ENCODE results near the gene ARSG. TPM values are rescaled to one million over a fixed set of nuclear protein-coding genes. Genes with fewer than 3 reads are reported as not detected.

ARSG gene
- total and polyA plus RNA-seq, 2 donors (not counting 1 experiment from before 2014, with no cell fraction given) = 5.5 to 18.4 TPM

DNA sequence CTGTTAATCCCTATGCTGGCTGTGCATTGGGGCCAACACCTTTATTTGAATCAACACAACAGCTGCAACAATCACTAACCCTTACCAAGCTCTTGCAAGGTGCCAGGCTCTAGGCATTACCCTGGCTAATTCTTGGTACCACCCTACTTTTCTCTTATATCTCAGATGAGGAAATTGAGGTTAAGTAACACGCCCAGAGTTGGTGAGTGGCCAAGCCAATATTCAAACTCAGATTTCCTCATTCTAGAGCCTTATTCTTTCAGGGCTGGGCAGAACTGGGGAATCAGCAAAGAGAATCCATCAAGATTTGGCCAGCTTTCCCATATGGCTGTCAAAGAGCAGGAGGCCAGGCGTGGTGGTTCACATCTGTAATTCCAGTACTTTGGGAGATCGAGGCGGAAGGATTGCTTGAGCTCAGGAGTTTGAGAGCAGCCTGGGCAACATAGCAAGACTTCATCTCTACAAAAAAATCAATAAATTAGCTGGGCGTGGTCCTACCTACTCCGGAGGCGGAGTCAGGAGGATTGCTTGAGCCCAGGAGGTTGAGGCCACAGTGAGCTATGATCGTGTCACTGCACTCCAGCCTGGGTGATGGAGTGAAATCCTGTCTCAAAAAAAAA lies 23.7 kb downstream of the ARSG start:
- Mint-ChIP-seq H3K27ac (no peak overlapping the region), H3K4me1 (peaks cover 31% of the 10 kb centered on the region), H3K4me3 (peak overlapping the region; percentile 26), H3K27me3 (peaks cover 6% of the 10 kb centered on the region), H3K9me3 (ENCODE audit: insufficient read depth) (no peaks in the 10 kb centered on the region)
- CTCF ChIA-PET = no interaction called here
- no peak for TF ChIP-seq EZH2 (IDR thresholded peaks at IDR 0.05; ENCODE audit: borderline replicate concordance, insufficient read depth, low read depth, low read length, poor library complexity, severe bottlenecking)
- no peak for TF ChIP-seq CTCF (IDR thresholded peaks at IDR 0.05)
- DNase-seq (no peak), ATAC-seq (ENCODE audit: low read depth) (no peak)
- WGBS (ENCODE audit: insufficient coverage) = 71% methylated on average over 6 of the region's 8 CpGs
- POLR2A ChIA-PET = no interaction called here
- Histone ChIP-seq H3K36me3 (replicated peaks in 1 of 2; ENCODE audit: control extremely low read depth in 1 of 2, control insufficient read depth in 1 of 2, extremely low read depth in 1 of 2, insufficient read depth in 2 of 2, low read length in 1 of 2) (no peaks in the 10 kb centered on the region), H3K9ac (ENCODE audit: low read length) (no peak overlapping the region), H3K79me2 (ENCODE audit: control insufficient read depth, insufficient read depth, low read length) (no peaks in the 10 kb centered on the region), H3K4me2 (replicated peaks; ENCODE audit: low read depth, low read length, poor library complexity, severe bottlenecking) (peak overlapping the region; percentile 49), H3K4me3 (ENCODE audit: control extremely low read depth in 1 of 5, extremely low read depth in 1 of 5, insufficient read depth in 1 of 5, low read depth in 2 of 5, low read length in 4 of 5) (peak overlapping the region in 1 of 5 experiments; percentile 4), H3K27ac (ENCODE audit: low read length in 2 of 2) (no peak overlapping the region), H3K4me1 (ENCODE audit: control insufficient read depth in 2 of 2, insufficient read depth in 2 of 2, low read length in 2 of 2) (peaks cover 30 to 31% of the 10 kb centered on the region in 2 donors), H2AFZ (ENCODE audit: insufficient read depth, low read depth, low read length, poor library complexity, severe bottlenecking) (no peak overlapping the region), H3K9me3 (ENCODE audit: control extremely low read depth in 1 of 3, control insufficient read depth in 2 of 3, insufficient read depth in 1 of 3, low read length in 2 of 3) (no peaks in the 10 kb centered on the region), H4K20me1 (ENCODE audit: control insufficient read depth, insufficient read depth, low read length, poor library complexity, severe bottlenecking) (no peaks in the 10 kb centered on the region), H3K27me3 (replicated peaks in 1 of 4; ENCODE audit: control extremely low read depth in 1 of 4, control insufficient read depth in 3 of 4, insufficient read depth in 4 of 4, low read length in 3 of 4) (peaks cover 0 to 5% (median 0%) of the 10 kb centered on the region in 4 experiments)
- intact Hi-C loops (cut with micrococcal nuclease) = no loop called here

- peaks cover 31 to 33% of the 10 kb centered on the region in 2 donors for H3K4me1 ChIP-seq (ENCODE audit: control insufficient read depth in 2 of 2, insufficient read depth in 2 of 2, low read length in 2 of 2)
- CTCF ChIA-PET = no interaction called here
Measured at GRCh38 chr17:68315930-68316329, 24.6 kb downstream of the ARSG start.

More at GRCh38 chr17:68315930-68316329, 24.6 kb downstream of the ARSG start:
- H3K4me3 ChIP-seq (ENCODE audit: control extremely low read depth in 1 of 5, extremely low read depth in 1 of 5, insufficient read depth in 1 of 5, low read depth in 2 of 5, low read length in 4 of 5) = no peak overlapping the region
- POLR2A ChIA-PET = no interaction called here
- DNase-seq = no peak
- peaks cover 10% of the 10 kb centered on the region for H3K27me3 Mint-ChIP-seq
- H3K9me3 Mint-ChIP-seq (ENCODE audit: insufficient read depth) = no peaks in the 10 kb centered on the region
- no peaks in the 10 kb centered on the region for H3K79me2 ChIP-seq (ENCODE audit: control insufficient read depth, insufficient read depth, low read length)
- peaks cover 0 to 5% (median 2%) of the 10 kb centered on the region in 4 experiments for H3K27me3 ChIP-seq (replicated peaks in 1 of 4; ENCODE audit: control extremely low read depth in 1 of 4, control insufficient read depth in 3 of 4, insufficient read depth in 4 of 4, low read length in 3 of 4)
- no peak overlapping the region for H3K27ac Mint-ChIP-seq
- no peak for TF ChIP-seq CTCF (IDR thresholded peaks at IDR 0.05)
- TF ChIP-seq EZH2 (IDR thresholded peaks at IDR 0.05; ENCODE audit: borderline replicate concordance, insufficient read depth, low read depth, low read length, poor library complexity, severe bottlenecking) = no peak
- ATAC-seq (ENCODE audit: low read depth) = no peak
- H3K27ac ChIP-seq (ENCODE audit: low read length in 2 of 2) = no peak overlapping the region
- H3K4me2 ChIP-seq (replicated peaks; ENCODE audit: low read depth, low read length, poor library complexity, severe bottlenecking) = no peak overlapping the region
- 98% methylated on average over 4 of the region's 4 CpGs for WGBS (ENCODE audit: insufficient coverage)
- H3K9me3 ChIP-seq (ENCODE audit: control extremely low read depth in 1 of 3, control insufficient read depth in 2 of 3, insufficient read depth in 1 of 3, low read length in 2 of 3) = no peaks in the 10 kb centered on the region
- no peak overlapping the region for H3K9ac ChIP-seq (ENCODE audit: low read length)
- peaks cover 33% of the 10 kb centered on the region for H3K4me1 Mint-ChIP-seq
- H2AFZ ChIP-seq (ENCODE audit: insufficient read depth, low read depth, low read length, poor library complexity, severe bottlenecking) = no peak overlapping the region
- intact Hi-C loops (cut with micrococcal nuclease) = no loop called here
- H4K20me1 ChIP-seq (ENCODE audit: control insufficient read depth, insufficient read depth, low read length, poor library complexity, severe bottlenecking) = no peaks in the 10 kb centered on the region
- no peaks in the 10 kb centered on the region for H3K36me3 ChIP-seq (replicated peaks in 1 of 2; ENCODE audit: control extremely low read depth in 1 of 2, control insufficient read depth in 1 of 2, extremely low read depth in 1 of 2, insufficient read depth in 2 of 2, low read length in 1 of 2)
- no peak overlapping the region for H3K4me3 Mint-ChIP-seq

Measured in B cell (primary cell).